HG03457 (cell line): Measurements from ENCODE around the gene MYCBPAP.
A peak's percentile ranks its signal among the peaks of the same experiment; 100 is the strongest.

ENCODE experiments used
- ATAC-seq: cut with Tn5 transposase; IDR thresholded peaks from one replicate; pipeline ENCODE4 v1.9.1; 2021; ENCODE audit warnings: moderate number of reproducible peaks; ENCODE audit not compliant: unreplicated experiment

Gene MYCBPAP

DNA sequence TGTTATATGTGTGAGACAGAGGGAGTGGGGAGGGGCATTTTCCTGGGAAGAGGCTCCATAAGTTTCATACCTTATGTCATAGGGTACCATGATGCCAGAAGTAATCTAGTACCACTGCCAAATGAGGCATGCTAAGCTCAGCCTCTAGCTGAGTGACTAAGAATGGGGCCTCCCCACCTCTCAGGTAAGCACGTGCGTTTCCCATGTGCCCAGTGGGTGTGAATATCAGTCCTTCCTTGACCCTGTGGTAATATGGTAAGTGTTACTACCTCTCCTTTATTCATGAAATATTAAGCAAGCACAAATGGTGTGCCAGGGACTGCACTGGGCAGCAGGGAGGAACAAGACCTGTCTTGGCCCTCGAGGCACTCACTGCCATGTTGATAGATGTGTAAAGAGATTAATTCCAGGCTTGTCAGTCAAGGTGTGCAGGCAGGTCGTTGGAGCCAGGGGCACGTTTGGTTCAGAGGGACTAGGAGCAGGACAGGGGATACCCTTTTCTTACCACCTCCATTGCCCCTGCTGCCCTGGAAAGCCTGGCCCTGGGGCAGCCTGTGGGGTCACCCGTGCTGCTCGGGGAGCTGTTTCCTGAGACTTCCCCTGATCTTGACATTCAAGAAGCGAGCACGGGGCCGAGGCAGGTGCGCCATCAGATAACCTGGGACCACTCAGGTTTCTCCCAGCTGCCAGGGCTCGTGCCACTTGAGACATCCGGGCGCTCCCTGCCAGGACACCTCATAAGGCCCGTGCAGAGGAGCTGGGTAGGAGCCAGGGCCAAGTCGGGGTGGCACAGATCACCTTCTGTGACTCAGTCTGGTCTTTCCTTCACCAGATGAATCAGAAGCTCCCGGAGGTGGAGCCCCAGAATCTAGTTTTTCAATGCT, 20.8 kb upstream of the MYCBPAP start:
- ATAC-seq: no peak

DNA sequence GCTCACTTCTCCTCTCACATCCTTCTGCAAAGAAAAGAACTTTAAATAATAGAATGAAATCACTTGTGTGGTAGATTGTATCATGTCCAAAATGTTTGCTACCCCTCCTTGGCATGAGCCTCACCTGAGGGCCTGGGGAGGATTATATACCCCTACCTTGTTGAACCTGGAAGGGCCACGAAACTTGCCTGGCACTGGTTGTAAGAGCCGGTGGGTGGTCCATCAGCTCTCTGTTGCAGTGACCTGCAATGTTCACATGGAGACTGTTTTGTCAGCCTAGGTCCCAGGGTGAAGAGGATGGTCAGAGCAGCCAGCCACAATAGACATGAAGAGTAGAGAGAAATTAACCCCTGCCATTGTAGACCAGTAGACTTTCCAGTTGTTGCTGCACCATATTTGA, 19.4 kb upstream of the MYCBPAP start:
- no peak for ATAC-seq

DNA sequence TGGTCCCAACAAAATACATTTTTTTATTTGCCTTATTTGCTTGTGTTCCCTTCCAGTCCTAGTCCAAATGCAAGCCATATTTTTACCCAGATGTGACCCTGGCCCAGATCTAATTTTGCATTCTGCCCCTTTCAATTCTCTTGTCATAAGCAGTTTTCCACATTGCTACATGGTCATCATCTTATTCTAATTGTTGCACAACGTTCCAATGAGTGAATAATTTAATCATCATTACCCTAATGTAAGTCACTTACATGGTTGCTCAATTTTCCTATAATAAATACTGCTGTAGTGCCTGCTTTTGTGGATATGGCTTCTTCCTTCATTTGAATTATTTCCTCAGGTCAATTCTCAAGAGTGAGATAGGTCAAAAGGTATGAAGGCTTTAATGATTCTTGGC, 16.7 kb upstream of the MYCBPAP start:
- no peak for ATAC-seq

DNA sequence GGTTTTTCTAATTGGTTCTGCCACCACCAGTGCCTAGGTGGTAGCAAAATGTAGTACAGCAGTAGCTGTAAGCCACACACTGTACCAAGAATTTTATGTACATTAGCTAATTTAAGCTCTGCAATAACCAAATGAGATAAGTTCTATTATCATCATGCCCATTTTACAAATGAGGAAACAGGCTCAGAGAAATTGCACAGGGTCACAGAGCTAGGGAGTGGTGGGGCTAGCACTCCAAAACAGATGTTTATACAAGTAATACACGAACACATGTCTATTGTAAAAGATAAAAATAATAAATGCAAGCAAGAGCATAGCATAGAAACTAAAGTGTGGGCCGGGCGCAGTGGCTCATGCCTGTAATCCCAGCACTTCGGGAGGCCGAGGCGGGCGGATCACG, 16.0 kb upstream of the MYCBPAP start:
- ATAC-seq: no peak

DNA sequence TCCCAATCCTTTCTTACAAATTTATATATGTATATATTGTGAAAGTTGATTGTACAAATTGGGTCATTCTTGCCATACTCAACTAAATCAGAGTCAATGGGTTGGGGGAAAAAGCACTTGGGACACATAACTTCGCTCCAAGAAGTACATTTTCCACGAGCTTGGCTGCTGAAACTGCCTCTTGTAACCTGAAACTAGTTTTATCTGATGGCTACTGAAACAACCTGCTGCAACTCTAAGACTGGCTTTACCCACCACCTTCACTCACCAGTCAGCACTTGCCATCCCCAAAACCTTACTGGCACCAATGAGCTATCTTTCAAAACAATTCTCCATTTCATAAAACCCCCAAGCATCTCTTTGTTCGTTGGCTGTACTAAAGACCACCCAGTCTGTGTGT, 14.5 kb upstream of the MYCBPAP start:
- no peak for ATAC-seq

DNA sequence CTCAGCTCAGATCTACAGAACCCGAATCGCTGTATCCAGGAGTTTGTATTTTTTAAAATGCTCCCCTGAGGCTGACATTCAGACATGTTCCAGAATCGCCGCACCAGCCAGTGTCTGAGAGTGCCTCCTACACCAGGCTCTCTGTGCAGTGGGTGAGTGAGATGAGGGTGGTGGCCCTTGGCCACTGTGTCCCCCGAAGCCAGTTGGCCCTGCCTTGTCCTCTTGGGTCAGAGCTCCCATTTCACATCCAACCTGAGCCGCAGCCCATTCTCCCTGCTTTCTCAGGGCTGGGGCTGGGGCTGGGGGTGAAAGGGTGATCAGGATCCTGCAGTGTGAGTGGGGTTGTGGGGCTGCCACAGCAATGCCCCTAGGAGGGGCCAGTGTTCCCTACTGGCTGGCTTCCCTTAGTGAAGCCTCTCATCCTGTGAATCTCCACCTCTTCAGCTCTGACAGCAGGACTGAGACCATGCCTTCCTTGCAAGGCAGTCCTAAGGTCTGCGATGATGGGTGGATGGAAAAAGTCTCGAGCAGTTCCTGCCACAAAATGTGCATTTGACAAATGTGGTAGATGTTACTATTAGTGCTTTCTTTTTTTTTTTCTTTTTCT, 12.9 kb upstream of the MYCBPAP start:
- no peak for ATAC-seq

DNA sequence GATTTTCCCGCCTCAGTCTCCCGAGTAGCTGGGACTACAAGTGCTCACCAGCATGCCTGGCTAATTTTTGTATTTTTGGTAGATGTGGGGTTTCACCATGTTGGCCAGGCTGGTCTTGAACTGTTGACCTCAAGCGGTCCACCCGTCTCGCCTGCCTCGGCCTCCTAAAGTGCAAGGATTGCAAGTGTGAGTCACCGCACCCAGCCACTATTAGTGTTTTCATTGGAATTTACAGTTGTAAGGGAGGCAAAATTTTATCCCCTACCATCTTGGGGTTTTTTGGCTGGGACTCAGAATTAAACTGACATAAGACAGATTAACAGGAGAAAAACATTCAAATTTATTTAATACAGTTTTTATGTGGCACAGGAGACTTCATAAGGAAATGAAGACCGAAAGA, 12.3 kb upstream of the MYCBPAP start:
- no peak for ATAC-seq

DNA sequence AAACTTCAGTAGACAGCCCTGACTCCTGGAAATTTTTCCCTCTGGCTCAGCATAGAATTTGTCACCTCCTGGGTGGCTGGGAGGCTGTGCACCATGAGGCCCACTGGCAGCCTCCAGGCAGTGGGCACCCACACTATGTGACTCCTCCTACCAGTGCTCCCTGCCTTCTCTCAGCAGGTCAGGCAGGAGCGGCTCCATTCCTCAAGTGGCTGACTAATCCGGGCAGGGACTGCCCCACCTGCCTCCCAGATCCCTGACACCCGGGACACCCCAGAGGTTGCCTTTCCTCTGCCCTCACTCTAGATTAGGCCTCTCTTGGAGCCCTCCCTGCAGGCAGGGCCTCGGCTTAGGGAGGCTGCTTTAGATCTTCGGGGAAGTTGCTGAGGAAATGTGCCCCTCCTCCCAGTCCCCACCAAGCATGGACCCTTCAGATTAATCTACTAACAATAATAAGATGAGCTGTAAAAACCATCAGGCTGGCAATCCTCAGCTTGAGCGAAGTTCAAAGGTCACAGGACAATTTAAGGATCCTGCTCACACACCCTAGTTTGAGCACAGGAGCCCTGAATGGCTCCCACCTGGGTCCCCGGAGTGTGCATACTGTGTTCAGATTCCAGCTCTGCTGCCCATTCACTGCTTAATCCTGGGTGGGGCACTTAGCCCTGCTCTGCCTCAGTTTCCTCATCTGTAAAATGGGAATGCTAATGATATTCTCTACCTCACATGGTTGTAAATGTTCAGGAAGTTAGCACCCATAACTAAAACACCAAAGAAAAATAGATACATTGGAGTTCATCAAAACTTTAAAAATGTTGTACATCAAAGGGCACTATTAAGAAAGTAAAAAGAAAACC, 10.0 kb upstream of the MYCBPAP start:
- ATAC-seq: no peak

DNA sequence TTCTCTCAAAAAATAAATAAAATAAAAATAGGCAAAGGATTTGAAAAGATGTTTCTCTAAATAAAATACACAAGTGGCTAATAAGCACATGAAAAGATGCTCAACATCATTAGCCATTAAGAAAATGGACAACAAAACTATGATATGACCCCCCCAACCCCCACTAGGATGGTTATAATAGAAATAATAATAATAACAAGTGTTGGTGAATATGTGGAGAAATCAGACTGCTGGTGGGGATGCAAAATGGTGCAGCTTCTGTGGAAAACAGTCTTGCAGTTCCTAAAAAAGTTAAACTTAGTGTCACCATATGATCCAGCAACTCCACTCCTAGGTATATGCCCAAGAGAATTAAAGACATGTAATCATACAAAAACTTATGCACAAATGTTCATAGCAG, 9.0 kb upstream of the MYCBPAP start:
- no peak for ATAC-seq

DNA sequence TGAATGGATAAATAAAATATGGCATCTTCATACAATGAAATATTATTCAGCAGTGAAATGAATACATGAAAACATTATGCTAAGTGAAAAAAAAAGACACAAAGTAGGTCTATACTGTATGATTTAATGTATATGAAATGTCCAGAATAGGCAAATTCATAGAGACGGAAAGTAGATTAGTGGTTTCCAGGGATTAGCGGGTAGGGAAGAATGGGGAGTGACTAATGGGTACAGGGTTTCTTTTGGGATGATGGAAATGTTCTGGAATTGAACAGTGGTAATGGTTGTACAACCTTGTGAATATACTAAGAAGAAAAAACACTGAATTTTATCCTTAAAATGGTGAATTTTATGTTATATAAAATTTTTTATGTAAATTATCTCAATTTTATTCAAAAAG, 8.5 kb upstream of the MYCBPAP start:
- ATAC-seq: no peak

DNA sequence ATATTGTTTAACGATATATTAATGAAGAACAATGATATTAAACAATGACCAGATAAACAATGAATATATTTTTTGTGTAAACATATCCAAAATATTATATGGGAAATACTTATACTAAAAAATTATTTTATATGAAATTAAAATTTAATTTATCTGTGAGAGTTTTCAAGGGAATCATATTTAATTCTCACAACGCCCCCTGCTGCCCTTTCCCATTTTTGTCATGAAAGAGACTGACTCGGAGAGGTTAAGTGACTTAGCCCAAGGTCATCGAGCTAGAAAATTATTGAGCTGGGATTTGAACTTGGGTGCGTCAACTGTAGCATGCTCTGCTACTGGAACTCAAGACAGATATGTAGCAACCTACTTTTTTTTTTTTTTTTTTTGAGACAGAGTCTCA, 7.2 kb upstream of the MYCBPAP start:
- ATAC-seq: no peak

DNA sequence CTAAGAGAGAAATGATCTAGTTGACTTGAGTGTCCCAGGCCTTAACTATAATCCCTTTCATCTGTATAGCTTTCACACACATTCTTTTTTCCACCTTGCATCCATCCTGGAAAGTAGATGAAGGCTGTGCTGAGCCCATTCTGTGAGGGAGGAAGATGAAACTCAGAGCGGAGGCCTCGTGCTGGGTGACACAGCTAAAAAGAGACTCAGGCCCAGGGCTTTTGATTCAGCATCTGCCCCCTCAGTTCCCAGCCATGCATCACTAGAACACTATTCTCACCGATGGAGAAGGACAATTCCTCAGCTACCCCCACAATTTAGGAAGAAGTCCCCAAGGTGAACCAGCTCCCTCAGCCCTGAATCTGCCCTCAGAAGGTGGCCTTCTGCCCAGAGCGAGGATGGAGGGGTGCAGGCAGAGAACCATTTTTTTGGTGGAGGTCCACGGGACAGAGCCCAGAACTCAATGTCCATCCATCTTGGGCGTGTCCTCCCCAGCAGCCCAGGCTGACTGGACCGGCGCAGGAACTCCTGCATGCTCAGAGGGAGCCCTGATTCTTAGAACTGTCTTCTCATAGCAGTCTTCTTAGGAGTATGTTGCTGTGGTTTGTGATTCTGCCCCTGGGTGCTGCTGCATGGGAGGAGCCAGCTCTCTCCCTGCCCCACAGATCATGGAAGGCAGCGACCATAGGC, 5.8 kb upstream of the MYCBPAP start:
- no peak for ATAC-seq

DNA sequence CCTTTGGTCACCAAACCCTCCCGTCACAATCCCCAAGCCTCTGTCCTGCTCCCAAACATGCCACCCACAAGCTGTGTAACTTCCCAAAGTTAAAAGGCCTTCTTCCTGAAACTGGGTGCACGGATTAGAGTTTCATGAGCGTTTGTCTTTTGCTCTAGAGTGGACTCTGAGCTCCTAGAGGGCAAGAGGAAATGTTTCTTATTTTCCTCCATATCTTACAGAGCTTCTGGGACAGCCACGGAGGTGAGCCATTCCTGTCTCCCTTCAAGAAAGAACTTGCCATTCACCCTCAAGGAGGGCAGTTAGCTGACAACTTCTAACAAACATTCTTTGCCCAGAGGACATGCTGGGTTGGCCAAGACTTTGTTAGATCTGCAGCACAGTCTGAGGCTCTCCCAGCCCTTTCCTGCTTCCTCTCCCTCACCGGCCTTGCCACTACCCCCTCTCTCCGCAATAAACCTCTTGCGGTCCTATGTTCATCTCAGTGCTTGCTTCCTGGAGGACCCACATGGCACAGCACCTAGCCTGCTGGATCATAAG, 2.6 kb upstream of the MYCBPAP start:
- ATAC-seq: no peak

DNA sequence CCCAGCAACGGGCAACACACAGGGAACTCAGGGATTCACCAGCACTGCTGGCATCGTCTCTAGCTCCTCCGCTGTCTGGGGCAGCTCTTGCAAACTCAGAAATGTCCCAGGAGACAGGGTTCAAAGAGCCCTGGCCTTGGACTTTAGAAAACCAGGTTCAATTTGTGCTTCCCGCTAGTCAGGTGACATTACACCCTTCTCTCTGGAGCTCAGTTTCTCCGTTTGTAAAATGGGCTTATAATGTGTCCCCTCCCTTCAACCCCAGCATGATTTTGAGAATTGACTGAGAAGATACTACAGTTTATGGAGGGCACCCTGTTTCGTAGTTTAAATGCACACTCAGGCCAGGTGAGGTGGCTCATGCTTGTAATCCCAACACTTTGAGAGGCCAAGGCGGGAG, 1.9 kb upstream of the MYCBPAP start:
- no peak for ATAC-seq

DNA sequence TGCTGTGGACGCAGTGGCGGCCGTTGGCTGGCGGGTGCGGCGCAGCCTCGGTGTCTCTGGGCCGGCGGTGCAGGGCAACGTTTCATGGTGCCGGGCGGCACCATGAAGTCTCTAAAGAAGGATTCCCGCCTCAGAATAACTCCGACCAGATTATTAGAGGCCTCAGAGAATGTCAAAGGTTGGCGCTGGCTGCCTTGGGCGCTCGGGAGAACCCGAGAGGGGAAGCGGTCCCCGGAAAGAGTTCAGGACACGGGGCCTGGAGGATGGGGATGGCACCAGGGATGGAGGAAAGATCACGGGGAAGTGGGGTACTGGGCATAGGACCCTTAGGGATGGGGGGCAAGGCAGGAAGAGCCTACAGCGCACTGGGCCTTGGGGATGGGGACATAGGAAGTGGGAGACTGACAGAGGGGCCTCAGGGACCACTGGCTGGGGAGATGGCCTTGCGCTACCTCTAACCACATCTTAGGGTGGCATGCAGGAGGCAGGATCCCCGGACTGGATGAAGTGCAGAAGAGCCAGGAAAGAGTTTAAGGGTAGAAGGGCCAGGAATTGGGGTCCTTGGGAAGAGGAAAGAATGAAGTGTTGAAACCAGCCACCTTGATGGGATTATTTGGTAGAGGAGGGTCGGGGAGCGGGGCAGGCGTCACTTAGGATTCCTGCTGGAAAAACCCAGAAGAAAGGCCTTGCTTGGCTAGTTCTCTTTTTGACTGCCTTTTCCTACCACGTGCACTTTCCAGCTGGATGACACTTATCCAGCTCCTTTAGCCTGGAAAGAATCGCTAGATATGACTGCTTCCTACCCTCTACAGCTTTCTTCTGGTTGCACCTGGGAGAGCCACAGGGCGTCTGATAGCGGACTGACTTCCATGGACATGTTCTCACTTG, 578 bp downstream of the MYCBPAP start:
- ATAC-seq: no peak

DNA sequence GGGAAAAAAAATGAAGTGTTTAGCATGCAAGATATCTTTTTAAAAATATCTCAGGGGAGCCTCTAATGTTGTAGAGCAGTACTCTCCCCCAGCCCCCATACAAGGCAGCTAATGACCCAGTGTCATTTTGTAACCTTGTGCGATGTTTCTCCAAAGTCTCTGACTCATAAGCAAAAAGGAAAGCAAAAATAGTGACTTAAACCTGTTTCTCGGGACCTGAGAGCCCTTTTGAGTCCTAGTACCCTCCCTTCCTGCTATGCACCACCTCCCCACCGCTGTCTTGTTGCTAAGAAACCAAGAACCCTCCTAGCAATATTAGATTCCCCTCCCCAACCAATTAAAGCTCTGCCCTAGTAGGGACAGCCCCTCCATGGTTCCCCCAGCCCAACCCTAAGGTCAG, 2.8 kb downstream of the MYCBPAP start:
- ATAC-seq: peak; percentile 48

DNA sequence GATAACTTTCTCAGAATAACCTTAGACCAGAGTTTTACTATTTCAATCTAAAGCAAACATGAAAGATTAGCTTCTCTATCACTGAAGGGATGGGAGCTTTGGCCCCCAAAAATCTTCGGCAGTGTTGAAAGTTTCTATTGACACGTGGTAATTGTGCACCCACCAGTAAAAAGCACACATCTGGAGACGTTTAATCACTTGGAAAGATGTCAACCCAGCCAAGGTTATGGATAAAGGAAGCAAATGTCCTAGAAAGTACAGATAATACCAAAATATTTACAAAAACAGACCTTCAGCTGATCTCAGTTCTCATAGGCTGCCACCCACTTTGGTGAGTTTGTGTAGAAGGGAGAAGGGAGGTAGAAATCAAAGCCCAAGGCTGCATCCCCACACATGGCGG, 5.3 kb downstream of the MYCBPAP start:
- ATAC-seq: no peak

DNA sequence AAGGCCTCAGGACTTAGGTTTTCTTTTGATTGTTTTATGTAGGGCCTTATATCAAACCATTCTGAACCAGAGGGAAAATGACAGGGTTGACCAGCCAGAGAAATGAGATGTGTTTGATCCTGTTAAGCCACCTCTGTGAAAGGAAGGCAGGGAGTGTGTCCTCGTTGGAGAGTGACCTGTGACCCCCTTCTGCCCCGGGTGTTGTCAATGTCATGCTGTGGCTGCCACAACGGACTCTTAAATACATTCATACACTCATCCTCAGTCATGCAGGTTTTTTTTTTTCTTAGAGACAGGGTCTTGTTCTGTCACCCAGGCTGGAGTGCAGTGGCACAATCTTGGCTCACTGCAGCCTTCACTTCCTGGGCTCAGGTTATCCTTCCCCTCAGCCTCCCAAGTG, 6.1 kb downstream of the MYCBPAP start:
- ATAC-seq: no peak

DNA sequence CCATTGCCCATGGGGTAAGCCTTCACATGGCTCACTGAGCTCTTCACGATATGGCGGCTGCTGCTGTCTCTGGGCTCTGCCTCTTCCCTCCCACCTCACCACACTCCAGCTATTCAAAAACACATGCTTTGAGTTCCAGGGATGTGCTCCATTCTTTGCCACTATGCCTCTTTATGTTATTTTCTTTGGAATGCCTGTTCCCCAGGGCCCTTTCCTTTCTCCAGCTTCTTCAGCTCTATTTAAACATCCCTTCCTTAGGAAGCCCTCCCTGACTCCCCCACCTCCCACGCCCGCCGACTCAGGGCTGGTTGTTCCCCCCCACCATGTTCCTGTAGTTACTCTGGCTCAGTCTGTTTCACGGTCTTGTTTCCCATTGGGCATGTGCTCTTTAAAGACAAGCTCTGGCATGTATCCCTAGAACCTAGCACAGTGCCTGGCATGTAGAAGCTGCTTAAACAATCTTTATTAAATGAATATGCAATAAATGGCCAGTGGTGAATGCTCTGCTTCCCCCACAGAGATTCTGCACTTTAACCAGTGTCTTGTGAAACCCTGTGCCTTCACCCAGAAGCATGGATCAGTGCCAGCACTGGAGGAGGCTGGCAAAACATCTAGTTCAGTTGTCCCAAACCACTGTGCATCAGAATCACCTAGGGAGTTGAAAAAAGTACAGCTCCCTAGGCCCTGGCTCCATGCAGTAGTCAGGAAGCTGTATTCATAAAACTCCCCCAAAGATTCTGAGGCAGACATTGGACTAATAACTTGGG, 6.9 kb downstream of the MYCBPAP start:
- ATAC-seq: no peak
